Body of pancreas (tissue), 4 donors: Measurements from ENCODE around the gene DENND1C.

ENCODE experiments used
- POLR2A ChIP-seq, 3 donors: fragments of 450-650 bp; IDR thresholded peaks; one replicate each; pipeline ENCODE4 v1.6.1; 2016; ENCODE audit warnings: antibody characterized with exemption in 3 of 3, mild to moderate bottlenecking in 2 of 3
- TF ChIP-seq, protein P1 (sequence below), 7 experiments: fragments of 450-650 bp in 4 of 7; fragments of 200-600 bp in 3 of 7; sonication (generic) in 3 of 7; IDR thresholded peaks; one replicate each; pipeline ENCODE4 v1.5.1; 2016 to 2019; ENCODE audit warnings: antibody characterized with exemption in 7 of 7

DNA sequence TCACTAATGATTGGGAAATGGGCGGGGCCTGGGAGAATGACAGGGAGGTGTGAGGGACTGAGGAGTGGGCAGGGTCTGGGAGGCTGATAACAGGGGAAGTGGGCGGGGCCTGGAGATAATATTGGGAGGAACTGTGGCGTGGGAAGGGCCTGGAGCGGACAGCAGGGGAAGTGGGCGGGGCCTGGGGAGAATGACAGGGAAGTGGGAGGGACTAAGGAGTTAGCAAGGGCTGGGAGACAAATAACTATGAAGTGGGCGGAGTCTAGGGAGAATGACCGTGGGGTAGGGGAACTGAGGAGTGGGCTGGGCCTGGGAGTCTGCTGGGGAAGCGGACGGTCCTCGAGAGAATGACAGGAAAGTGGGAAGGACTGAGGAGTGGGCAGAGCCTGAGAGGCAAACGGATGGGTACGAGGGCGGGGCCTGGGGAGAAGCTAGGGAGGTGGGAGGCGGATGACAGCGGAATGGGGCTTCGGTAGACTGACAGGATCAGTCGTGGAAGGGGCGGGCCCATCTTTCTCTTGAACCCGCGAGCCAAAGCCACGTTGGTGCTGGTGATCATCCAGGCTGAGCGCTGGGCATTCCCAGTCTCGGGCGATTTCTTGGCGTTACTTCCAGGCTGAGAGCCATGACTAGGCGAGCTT is 34.6 kb upstream of the DENND1C start:
- TF ChIP-seq, protein P1, sequence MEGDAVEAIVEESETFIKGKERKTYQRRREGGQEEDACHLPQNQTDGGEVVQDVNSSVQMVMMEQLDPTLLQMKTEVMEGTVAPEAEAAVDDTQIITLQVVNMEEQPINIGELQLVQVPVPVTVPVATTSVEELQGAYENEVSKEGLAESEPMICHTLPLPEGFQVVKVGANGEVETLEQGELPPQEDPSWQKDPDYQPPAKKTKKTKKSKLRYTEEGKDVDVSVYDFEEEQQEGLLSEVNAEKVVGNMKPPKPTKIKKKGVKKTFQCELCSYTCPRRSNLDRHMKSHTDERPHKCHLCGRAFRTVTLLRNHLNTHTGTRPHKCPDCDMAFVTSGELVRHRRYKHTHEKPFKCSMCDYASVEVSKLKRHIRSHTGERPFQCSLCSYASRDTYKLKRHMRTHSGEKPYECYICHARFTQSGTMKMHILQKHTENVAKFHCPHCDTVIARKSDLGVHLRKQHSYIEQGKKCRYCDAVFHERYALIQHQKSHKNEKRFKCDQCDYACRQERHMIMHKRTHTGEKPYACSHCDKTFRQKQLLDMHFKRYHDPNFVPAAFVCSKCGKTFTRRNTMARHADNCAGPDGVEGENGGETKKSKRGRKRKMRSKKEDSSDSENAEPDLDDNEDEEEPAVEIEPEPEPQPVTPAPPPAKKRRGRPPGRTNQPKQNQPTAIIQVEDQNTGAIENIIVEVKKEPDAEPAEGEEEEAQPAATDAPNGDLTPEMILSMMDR (IDR thresholded peaks at IDR 0.05), result no peak
- TF ChIP-seq POLR2A (IDR thresholded peaks at IDR 0.05), result peak in 1 of 3 donors; percentile 53
